ENCODE results near the gene HUNK.

The HUNK gene

DNA sequence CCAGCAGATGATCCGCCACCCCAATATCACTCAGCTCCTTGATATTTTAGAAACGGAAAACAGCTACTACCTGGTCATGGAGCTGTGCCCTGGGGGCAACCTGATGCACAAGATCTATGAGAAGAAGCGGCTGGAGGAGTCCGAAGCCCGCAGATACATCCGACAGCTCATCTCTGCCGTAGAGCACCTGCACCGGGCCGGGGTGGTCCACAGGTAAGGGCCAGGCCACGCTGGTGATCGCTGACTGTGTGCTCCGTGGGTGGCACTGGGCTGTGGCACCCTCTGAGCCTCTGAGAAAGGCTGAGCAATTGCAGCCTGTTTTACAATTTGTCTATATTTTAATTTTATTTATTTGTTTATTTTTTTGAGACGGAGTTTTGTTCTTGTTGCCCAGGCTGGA, 51.7 kb downstream of the HUNK start:
- no peaks in the 10 kb centered on the region for H3K9me3 ChIP-seq

DNA sequence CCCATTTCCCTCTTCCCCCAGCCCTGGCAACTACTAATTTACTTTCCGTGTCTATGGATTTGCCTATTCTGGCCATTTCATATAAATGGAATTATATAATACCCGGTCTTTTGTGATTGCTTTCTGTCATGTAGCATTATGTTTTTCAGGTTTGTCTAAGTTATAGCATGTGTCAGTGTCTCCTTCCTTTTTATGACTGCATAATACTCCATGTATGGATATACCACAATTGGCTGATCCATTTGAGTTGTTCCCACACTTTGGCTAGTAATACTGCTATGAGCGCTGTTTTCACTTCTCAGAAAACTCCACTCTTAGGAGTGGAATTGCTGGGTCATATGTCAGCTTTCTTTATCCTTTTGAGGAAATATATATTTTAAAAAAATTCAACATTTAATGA, 53.7 kb downstream of the HUNK start:
- no peaks in the 10 kb centered on the region for H3K27me3 ChIP-seq
- TF ChIP-seq, protein P1, sequence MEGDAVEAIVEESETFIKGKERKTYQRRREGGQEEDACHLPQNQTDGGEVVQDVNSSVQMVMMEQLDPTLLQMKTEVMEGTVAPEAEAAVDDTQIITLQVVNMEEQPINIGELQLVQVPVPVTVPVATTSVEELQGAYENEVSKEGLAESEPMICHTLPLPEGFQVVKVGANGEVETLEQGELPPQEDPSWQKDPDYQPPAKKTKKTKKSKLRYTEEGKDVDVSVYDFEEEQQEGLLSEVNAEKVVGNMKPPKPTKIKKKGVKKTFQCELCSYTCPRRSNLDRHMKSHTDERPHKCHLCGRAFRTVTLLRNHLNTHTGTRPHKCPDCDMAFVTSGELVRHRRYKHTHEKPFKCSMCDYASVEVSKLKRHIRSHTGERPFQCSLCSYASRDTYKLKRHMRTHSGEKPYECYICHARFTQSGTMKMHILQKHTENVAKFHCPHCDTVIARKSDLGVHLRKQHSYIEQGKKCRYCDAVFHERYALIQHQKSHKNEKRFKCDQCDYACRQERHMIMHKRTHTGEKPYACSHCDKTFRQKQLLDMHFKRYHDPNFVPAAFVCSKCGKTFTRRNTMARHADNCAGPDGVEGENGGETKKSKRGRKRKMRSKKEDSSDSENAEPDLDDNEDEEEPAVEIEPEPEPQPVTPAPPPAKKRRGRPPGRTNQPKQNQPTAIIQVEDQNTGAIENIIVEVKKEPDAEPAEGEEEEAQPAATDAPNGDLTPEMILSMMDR (IDR thresholded peaks at IDR 0.05) = no peak
- H3K9me3 ChIP-seq = no peaks in the 10 kb centered on the region
- no peak overlapping the region for H3K27ac ChIP-seq
- H3K4me3 ChIP-seq (ENCODE audit: low read depth in 1 of 2, low read length in 1 of 2) = no peak overlapping the region
- H3K4me1 ChIP-seq (ENCODE audit: control insufficient read depth in 1 of 2, insufficient read depth in 1 of 2, low read depth in 1 of 2, low read length in 1 of 2) = no peaks in the 10 kb centered on the region
- no peaks in the 10 kb centered on the region for H3K36me3 ChIP-seq

More for the DNA sequence above, 51.7 kb downstream of the HUNK start:
- TF ChIP-seq, protein P1 (IDR thresholded peaks at IDR 0.05) = no peak
- Histone ChIP-seq H3K4me3 (ENCODE audit: low read depth in 1 of 2, low read length in 1 of 2) (no peak overlapping the region), H3K4me1 (ENCODE audit: control insufficient read depth in 1 of 2, insufficient read depth in 1 of 2, low read depth in 1 of 2, low read length in 1 of 2) (no peaks in the 10 kb centered on the region), H3K27me3 (no peaks in the 10 kb centered on the region), H3K36me3 (no peaks in the 10 kb centered on the region), H3K27ac (no peak overlapping the region)

DNA sequence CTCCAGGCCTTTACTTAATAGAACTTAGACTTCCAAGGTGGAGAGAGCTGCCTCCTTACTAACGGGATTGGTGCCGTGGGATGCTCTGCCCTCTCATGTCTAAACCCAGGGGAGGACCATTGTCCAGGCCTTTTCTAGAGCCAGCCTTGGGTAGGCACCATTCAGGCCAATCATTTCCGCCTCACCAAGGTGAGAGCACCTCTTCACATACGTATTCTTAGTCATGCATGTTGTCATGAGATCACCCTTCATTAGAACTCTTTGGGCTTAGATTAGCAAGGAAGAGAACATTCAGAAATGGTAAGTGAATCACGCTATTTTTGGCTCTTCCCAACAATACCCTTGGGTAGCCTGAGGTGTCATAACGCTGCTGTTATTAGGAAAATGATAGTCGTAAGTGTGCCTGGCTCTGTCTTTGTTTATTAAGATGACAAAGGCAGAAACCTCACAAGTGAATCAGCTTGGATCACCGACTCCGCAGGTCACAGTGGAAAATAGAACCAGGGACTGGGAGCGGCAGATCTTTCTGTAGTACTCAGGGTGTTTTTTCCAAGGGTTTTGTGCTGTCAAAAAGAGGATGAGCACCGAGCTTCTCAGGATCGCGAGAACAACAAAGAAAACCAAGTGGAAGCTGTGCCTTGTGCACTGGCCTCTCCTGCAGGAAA, 55.0 kb downstream of the HUNK start:
- no peaks in the 10 kb centered on the region for H3K27me3 ChIP-seq
- no peaks in the 10 kb centered on the region for H3K9me3 ChIP-seq
- no peaks in the 10 kb centered on the region for H3K36me3 ChIP-seq
- TF ChIP-seq, protein P1 (IDR thresholded peaks at IDR 0.05) = no peak
- H3K4me3 ChIP-seq (ENCODE audit: low read depth in 1 of 2, low read length in 1 of 2) = no peak overlapping the region
- H3K4me1 ChIP-seq (ENCODE audit: control insufficient read depth in 1 of 2, insufficient read depth in 1 of 2, low read depth in 1 of 2, low read length in 1 of 2) = no peaks in the 10 kb centered on the region
- H3K27ac ChIP-seq = no peak overlapping the region

DNA sequence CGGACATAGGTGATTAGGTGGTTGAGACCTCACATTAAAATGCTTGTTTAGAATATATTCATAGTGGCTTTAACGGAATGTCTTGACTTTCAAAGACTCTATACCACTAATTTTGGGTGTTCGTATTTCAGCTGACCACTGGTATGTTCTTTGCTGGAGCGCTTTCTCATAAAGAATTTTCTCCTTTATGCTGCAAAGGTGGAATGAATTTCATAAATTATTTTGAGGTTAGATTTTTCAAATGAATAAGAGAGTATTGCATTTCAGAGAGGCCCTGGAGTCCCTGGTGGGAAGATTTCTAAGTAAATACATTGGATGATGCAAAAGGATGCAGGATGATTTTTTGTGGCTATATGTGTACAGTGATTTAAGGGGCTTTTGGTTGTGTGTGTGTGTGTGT, 55.8 kb downstream of the HUNK start:
- TF ChIP-seq, protein P1 (IDR thresholded peaks at IDR 0.05) = no peak
- no peak overlapping the region for H3K27ac ChIP-seq
- no peaks in the 10 kb centered on the region for H3K4me1 ChIP-seq (ENCODE audit: control insufficient read depth in 1 of 2, insufficient read depth in 1 of 2, low read depth in 1 of 2, low read length in 1 of 2)
- H3K4me3 ChIP-seq (ENCODE audit: low read depth in 1 of 2, low read length in 1 of 2) = no peak overlapping the region
- no peaks in the 10 kb centered on the region for H3K27me3 ChIP-seq
- H3K9me3 ChIP-seq = no peaks in the 10 kb centered on the region
- H3K36me3 ChIP-seq = no peaks in the 10 kb centered on the region

DNA sequence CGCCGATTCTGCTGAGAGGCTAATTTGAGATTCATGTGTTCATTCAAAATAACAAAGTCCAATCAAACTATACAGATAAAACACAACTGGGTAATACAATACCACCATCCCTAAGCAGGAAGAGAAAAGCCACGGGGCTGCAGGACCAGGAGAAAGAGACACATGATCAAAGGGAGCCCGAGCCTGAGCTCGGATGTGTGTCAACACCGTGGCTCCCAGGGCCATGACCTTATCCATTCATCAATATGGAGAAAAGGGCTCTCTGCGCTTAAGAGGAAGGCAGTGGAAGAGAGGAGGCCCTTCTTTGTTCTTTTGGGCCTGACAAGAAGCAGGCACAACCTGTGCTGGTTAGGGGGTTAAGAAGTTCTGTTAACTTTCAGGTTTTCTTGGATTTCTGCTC, 56.7 kb downstream of the HUNK start:
- Histone ChIP-seq H3K27ac (no peak overlapping the region), H3K4me3 (ENCODE audit: low read depth in 1 of 2, low read length in 1 of 2) (no peak overlapping the region), H3K4me1 (ENCODE audit: control insufficient read depth in 1 of 2, insufficient read depth in 1 of 2, low read depth in 1 of 2, low read length in 1 of 2) (no peaks in the 10 kb centered on the region), H3K27me3 (no peaks in the 10 kb centered on the region), H3K9me3 (no peaks in the 10 kb centered on the region), H3K36me3 (no peaks in the 10 kb centered on the region)
- TF ChIP-seq, protein P1 (IDR thresholded peaks at IDR 0.05) = no peak
